ENCODE results near the gene LCE1F.

Gene LCE1F, protein sequence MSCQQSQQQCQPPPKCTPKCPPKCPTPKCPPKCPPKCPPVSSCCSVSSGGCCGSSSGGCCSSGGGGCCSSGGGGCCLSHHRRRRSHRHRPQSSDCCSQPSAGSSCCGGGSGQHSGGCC

GRCh38 chr1:152774875-152775274, at the start of gene LCE1F:
Gene LCE1F (plus strand): TSS chr1:152775140. CDS start chr1:152776372, 1,232 bp downstream.
- H3K4me3 ChIP-seq (ENCODE audit: low read depth in 1 of 5, low read length in 5 of 5): no peak within 1 kb of the TSS
- H3K27ac ChIP-seq (ENCODE audit: low read depth, low read length): no peak within 1 kb of the TSS
- H3K27me3 ChIP-seq (ENCODE audit: control insufficient read depth in 5 of 5, insufficient read depth in 4 of 5, low read length in 5 of 5): peaks cover 0 to 8% (median 0%) of the 10 kb centered on the region in 5 donors
- peaks cover 0 to 3% (median 0%) of the 10 kb centered on the region in 5 donors for H3K9me3 ChIP-seq (ENCODE audit: control insufficient read depth in 5 of 5, low read length in 5 of 5)
- H3K4me1 ChIP-seq (ENCODE audit: control insufficient read depth in 5 of 5, insufficient read depth in 5 of 5, low read length in 5 of 5): no peaks in the 10 kb centered on the region
- no peaks in the 10 kb centered on the region for H3K36me3 ChIP-seq (ENCODE audit: control insufficient read depth in 5 of 5, insufficient read depth in 5 of 5, low read length in 5 of 5)
- H3K9ac ChIP-seq (ENCODE audit: low read length in 5 of 5): no peak within 1 kb of the TSS

GRCh38 chr1:152725261-152725660, 49.7 kb upstream of the LCE1F start:
- no peak overlapping the region for H3K27ac ChIP-seq (ENCODE audit: low read depth, low read length)
- no peaks in the 10 kb centered on the region for H3K36me3 ChIP-seq (ENCODE audit: control insufficient read depth in 5 of 5, insufficient read depth in 5 of 5, low read length in 5 of 5)
- H3K9me3 ChIP-seq (ENCODE audit: control insufficient read depth in 5 of 5, low read length in 5 of 5): no peaks in the 10 kb centered on the region

DNA sequence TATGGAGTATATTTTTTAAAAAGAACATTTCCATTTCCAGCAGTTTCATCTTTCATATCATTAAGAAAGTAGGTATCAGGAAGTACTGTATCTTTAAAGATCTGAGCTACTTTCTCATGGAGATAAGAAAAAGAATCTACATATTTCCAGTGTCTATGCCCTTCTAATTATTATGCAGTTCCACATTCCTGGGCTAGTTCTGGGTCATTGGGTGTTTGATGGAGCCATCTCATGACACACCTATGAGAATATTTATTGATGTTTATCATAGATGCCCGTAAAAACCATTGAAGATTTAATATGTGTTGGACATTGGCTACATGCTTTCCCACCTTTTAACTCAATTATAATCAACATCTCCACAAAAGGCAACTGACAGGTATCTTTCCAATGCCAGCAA, 46.0 kb upstream of the LCE1F start:
- Histone ChIP-seq H3K9ac (ENCODE audit: low read length in 5 of 5) (no peak overlapping the region), H3K4me3 (ENCODE audit: low read depth in 1 of 5, low read length in 5 of 5) (no peak overlapping the region), H3K9me3 (ENCODE audit: control insufficient read depth in 5 of 5, low read length in 5 of 5) (no peaks in the 10 kb centered on the region), H3K27ac (ENCODE audit: low read depth, low read length) (no peak overlapping the region), H3K27me3 (ENCODE audit: control insufficient read depth in 5 of 5, insufficient read depth in 4 of 5, low read length in 5 of 5) (peaks cover 0 to 6% (median 0%) of the 10 kb centered on the region in 5 donors), H3K4me1 (ENCODE audit: control insufficient read depth in 5 of 5, insufficient read depth in 5 of 5, low read length in 5 of 5) (no peaks in the 10 kb centered on the region), H3K36me3 (ENCODE audit: control insufficient read depth in 5 of 5, insufficient read depth in 5 of 5, low read length in 5 of 5) (no peaks in the 10 kb centered on the region)

More at GRCh38 chr1:152725261-152725660, 49.7 kb upstream of the LCE1F start:
- Histone ChIP-seq H3K4me3 (ENCODE audit: low read depth in 1 of 5, low read length in 5 of 5) (no peak overlapping the region), H3K4me1 (ENCODE audit: control insufficient read depth in 5 of 5, insufficient read depth in 5 of 5, low read length in 5 of 5) (peaks cover 0 to 4% (median 0%) of the 10 kb centered on the region in 5 donors), H3K9ac (ENCODE audit: low read length in 5 of 5) (no peak overlapping the region), H3K27me3 (ENCODE audit: control insufficient read depth in 5 of 5, insufficient read depth in 4 of 5, low read length in 5 of 5) (peaks cover 0 to 6% (median 2%) of the 10 kb centered on the region in 5 donors)

- Histone ChIP-seq H3K27me3 (ENCODE audit: control insufficient read depth in 5 of 5, insufficient read depth in 4 of 5, low read length in 5 of 5) (peaks cover 0 to 4% (median 0%) of the 10 kb centered on the region in 5 donors), H3K9ac (ENCODE audit: low read length in 5 of 5) (no peak overlapping the region), H3K4me1 (ENCODE audit: control insufficient read depth in 5 of 5, insufficient read depth in 5 of 5, low read length in 5 of 5) (no peaks in the 10 kb centered on the region), H3K27ac (ENCODE audit: low read depth, low read length) (no peak overlapping the region), H3K9me3 (ENCODE audit: control insufficient read depth in 5 of 5, low read length in 5 of 5) (no peaks in the 10 kb centered on the region), H3K4me3 (ENCODE audit: low read depth in 1 of 5, low read length in 5 of 5) (no peak overlapping the region), H3K36me3 (ENCODE audit: control insufficient read depth in 5 of 5, insufficient read depth in 5 of 5, low read length in 5 of 5) (no peaks in the 10 kb centered on the region)
Observed at GRCh38 chr1:152735648-152736047, 39.3 kb upstream of the LCE1F start.

- H3K9me3 ChIP-seq (ENCODE audit: control insufficient read depth in 5 of 5, low read length in 5 of 5): no peaks in the 10 kb centered on the region
- peaks cover 0 to 4% (median 0%) of the 10 kb centered on the region in 5 donors for H3K27me3 ChIP-seq (ENCODE audit: control insufficient read depth in 5 of 5, insufficient read depth in 4 of 5, low read length in 5 of 5)
- H3K36me3 ChIP-seq (ENCODE audit: control insufficient read depth in 5 of 5, insufficient read depth in 5 of 5, low read length in 5 of 5): no peaks in the 10 kb centered on the region
- no peak overlapping the region for H3K9ac ChIP-seq (ENCODE audit: low read length in 5 of 5)
- H3K4me3 ChIP-seq (ENCODE audit: low read depth in 1 of 5, low read length in 5 of 5): no peak overlapping the region
- H3K4me1 ChIP-seq (ENCODE audit: control insufficient read depth in 5 of 5, insufficient read depth in 5 of 5, low read length in 5 of 5): no peaks in the 10 kb centered on the region
- H3K27ac ChIP-seq (ENCODE audit: low read depth, low read length): no peak overlapping the region
Observed at GRCh38 chr1:152737997-152738396, 36.9 kb upstream of the LCE1F start.

DNA sequence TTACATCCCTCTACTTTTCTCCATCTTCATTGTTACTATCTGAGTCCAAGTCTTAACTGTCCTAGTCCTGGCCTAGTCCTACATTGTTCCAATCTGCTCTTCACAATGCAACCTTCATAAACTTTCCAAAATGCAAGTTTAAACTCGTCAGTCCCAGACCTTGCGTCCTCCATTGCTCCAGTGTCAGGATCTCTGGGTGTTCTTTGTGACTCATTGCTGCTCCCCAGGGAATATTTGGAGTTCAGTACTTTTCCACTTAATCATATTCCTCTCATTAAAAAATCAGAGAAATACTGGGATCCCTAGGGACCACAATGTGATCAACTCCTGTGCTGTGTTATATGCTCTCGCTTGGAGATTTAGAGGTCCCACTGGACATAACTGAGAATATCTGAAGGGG, 35.1 kb upstream of the LCE1F start:
- Histone ChIP-seq H3K36me3 (ENCODE audit: control insufficient read depth in 5 of 5, insufficient read depth in 5 of 5, low read length in 5 of 5) (no peaks in the 10 kb centered on the region), H3K4me3 (ENCODE audit: low read depth in 1 of 5, low read length in 5 of 5) (no peak overlapping the region), H3K4me1 (ENCODE audit: control insufficient read depth in 5 of 5, insufficient read depth in 5 of 5, low read length in 5 of 5) (no peaks in the 10 kb centered on the region), H3K9ac (ENCODE audit: low read length in 5 of 5) (no peak overlapping the region), H3K27ac (ENCODE audit: low read depth, low read length) (no peak overlapping the region), H3K9me3 (ENCODE audit: control insufficient read depth in 5 of 5, low read length in 5 of 5) (no peaks in the 10 kb centered on the region), H3K27me3 (ENCODE audit: control insufficient read depth in 5 of 5, insufficient read depth in 4 of 5, low read length in 5 of 5) (peaks cover 0 to 4% (median 0%) of the 10 kb centered on the region in 5 donors)

- Histone ChIP-seq H3K9ac (ENCODE audit: low read length in 5 of 5) (no peak overlapping the region), H3K27me3 (ENCODE audit: control insufficient read depth in 5 of 5, insufficient read depth in 4 of 5, low read length in 5 of 5) (peaks cover 0 to 4% (median 0%) of the 10 kb centered on the region in 5 donors), H3K36me3 (ENCODE audit: control insufficient read depth in 5 of 5, insufficient read depth in 5 of 5, low read length in 5 of 5) (no peaks in the 10 kb centered on the region), H3K27ac (ENCODE audit: low read depth, low read length) (no peak overlapping the region), H3K4me1 (ENCODE audit: control insufficient read depth in 5 of 5, insufficient read depth in 5 of 5, low read length in 5 of 5) (no peaks in the 10 kb centered on the region), H3K4me3 (ENCODE audit: low read depth in 1 of 5, low read length in 5 of 5) (no peak overlapping the region), H3K9me3 (ENCODE audit: control insufficient read depth in 5 of 5, low read length in 5 of 5) (no peaks in the 10 kb centered on the region)
Observed at GRCh38 chr1:152741656-152742055, 33.3 kb upstream of the LCE1F start.

- Histone ChIP-seq H3K4me3 (ENCODE audit: low read depth in 1 of 5, low read length in 5 of 5) (no peak overlapping the region), H3K9ac (ENCODE audit: low read length in 5 of 5) (no peak overlapping the region), H3K9me3 (ENCODE audit: control insufficient read depth in 5 of 5, low read length in 5 of 5) (no peaks in the 10 kb centered on the region), H3K27me3 (ENCODE audit: control insufficient read depth in 5 of 5, insufficient read depth in 4 of 5, low read length in 5 of 5) (peaks cover 0 to 4% (median 0%) of the 10 kb centered on the region in 5 donors), H3K27ac (ENCODE audit: low read depth, low read length) (no peak overlapping the region), H3K4me1 (ENCODE audit: control insufficient read depth in 5 of 5, insufficient read depth in 5 of 5, low read length in 5 of 5) (no peaks in the 10 kb centered on the region), H3K36me3 (ENCODE audit: control insufficient read depth in 5 of 5, insufficient read depth in 5 of 5, low read length in 5 of 5) (no peaks in the 10 kb centered on the region)
Observed at GRCh38 chr1:152743371-152744145, 31.4 kb upstream of the LCE1F start.

- Histone ChIP-seq H3K9ac (ENCODE audit: low read length in 5 of 5) (no peak overlapping the region), H3K27me3 (ENCODE audit: control insufficient read depth in 5 of 5, insufficient read depth in 4 of 5, low read length in 5 of 5) (peaks cover 0 to 4% (median 0%) of the 10 kb centered on the region in 5 donors), H3K4me1 (ENCODE audit: control insufficient read depth in 5 of 5, insufficient read depth in 5 of 5, low read length in 5 of 5) (no peaks in the 10 kb centered on the region), H3K4me3 (ENCODE audit: low read depth in 1 of 5, low read length in 5 of 5) (no peak overlapping the region), H3K27ac (ENCODE audit: low read depth, low read length) (no peak overlapping the region), H3K9me3 (ENCODE audit: control insufficient read depth in 5 of 5, low read length in 5 of 5) (no peaks in the 10 kb centered on the region), H3K36me3 (ENCODE audit: control insufficient read depth in 5 of 5, insufficient read depth in 5 of 5, low read length in 5 of 5) (no peaks in the 10 kb centered on the region)
Observed at GRCh38 chr1:152745289-152745704, 29.6 kb upstream of the LCE1F start.

GRCh38 chr1:152745765-152746444, 29.0 kb upstream of the LCE1F start:
- Histone ChIP-seq H3K27me3 (ENCODE audit: control insufficient read depth in 5 of 5, insufficient read depth in 4 of 5, low read length in 5 of 5) (peaks cover 0 to 4% (median 0%) of the 10 kb centered on the region in 5 donors), H3K4me1 (ENCODE audit: control insufficient read depth in 5 of 5, insufficient read depth in 5 of 5, low read length in 5 of 5) (no peaks in the 10 kb centered on the region), H3K9me3 (ENCODE audit: control insufficient read depth in 5 of 5, low read length in 5 of 5) (no peaks in the 10 kb centered on the region), H3K36me3 (ENCODE audit: control insufficient read depth in 5 of 5, insufficient read depth in 5 of 5, low read length in 5 of 5) (no peaks in the 10 kb centered on the region), H3K9ac (ENCODE audit: low read length in 5 of 5) (no peak overlapping the region), H3K4me3 (ENCODE audit: low read depth in 1 of 5, low read length in 5 of 5) (no peak overlapping the region), H3K27ac (ENCODE audit: low read depth, low read length) (no peak overlapping the region)

All from subcutaneous abdominal adipose tissue (tissue), 5 donors.